GM06990 (cell line): ENCODE data around the gene MUC22.
A peak's percentile ranks its signal among the peaks of the same experiment; 100 is the strongest.

Source experiments
- DNase-seq: peaks from one replicate; pipeline ENCODE4 v3.0.0-alpha.2; 2011; ENCODE audit not compliant: insufficient read length; ENCODE audit errors: extremely low read depth
- H3K27me3 ChIP-seq: replicated peaks from 2 replicates; pipeline ENCODE4 v1.6.0; 2011; ENCODE audit warnings: low read length; ENCODE audit not compliant: control insufficient read depth, insufficient read depth
- H3K36me3 ChIP-seq: 2 replicates; pipeline ENCODE4 v1.5.1; 2011; ENCODE audit warnings: low read length; ENCODE audit not compliant: control insufficient read depth, insufficient read depth
- H3K4me3 ChIP-seq: replicated peaks from 2 replicates; pipeline ENCODE4 v1.5.1; 2011; ENCODE audit warnings: low read depth, mild to moderate bottlenecking, control low read depth, low read length
- TF ChIP-seq, protein P1 (sequence below): IDR thresholded peaks from 2 replicates; pipeline ENCODE4 v1.5.1; 2011; ENCODE audit warnings: low read length, control low read depth, mild to moderate bottlenecking, inconsistent platforms; ENCODE audit not compliant: insufficient read depth, poor library complexity, severe bottlenecking

Gene MUC22

GRCh38 chr6:30979141-30979540 is 31.1 kb upstream of the MUC22 start:
- TF ChIP-seq, protein P1, sequence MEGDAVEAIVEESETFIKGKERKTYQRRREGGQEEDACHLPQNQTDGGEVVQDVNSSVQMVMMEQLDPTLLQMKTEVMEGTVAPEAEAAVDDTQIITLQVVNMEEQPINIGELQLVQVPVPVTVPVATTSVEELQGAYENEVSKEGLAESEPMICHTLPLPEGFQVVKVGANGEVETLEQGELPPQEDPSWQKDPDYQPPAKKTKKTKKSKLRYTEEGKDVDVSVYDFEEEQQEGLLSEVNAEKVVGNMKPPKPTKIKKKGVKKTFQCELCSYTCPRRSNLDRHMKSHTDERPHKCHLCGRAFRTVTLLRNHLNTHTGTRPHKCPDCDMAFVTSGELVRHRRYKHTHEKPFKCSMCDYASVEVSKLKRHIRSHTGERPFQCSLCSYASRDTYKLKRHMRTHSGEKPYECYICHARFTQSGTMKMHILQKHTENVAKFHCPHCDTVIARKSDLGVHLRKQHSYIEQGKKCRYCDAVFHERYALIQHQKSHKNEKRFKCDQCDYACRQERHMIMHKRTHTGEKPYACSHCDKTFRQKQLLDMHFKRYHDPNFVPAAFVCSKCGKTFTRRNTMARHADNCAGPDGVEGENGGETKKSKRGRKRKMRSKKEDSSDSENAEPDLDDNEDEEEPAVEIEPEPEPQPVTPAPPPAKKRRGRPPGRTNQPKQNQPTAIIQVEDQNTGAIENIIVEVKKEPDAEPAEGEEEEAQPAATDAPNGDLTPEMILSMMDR, result no peak
- no peak overlapping the region for H3K4me3 ChIP-seq
- no peak for DNase-seq
- H3K36me3 ChIP-seq, result no peaks in the 10 kb centered on the region
- no peaks in the 10 kb centered on the region; the same call in 1 of the 2 replicates for H3K27me3 ChIP-seq

DNA sequence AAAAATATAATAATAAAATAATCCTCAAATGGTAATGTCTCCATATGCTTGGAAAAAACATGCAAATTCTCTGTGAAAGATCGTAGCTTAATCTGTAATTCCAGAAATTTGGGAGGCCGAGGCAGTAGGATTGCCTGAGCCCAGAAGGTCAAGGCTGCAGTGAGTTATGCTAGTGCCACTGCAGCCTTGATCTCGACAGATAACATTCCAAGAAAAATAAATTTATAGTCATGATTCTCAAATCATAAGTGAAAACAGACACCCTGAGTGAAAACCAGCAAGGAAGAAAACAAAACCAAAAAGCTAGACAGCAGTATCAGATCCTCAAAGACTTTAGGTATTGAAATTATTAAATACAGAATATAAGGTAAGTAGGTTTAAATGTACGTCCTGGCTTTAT is 30.6 kb upstream of the MUC22 start:
- Histone ChIP-seq H3K36me3 (no peaks in the 10 kb centered on the region), H3K4me3 (no peak overlapping the region), H3K27me3 (no peaks in the 10 kb centered on the region; the same call in 1 of the 2 replicates)
- TF ChIP-seq, protein P1, result no peak
- no peak for DNase-seq

DNA sequence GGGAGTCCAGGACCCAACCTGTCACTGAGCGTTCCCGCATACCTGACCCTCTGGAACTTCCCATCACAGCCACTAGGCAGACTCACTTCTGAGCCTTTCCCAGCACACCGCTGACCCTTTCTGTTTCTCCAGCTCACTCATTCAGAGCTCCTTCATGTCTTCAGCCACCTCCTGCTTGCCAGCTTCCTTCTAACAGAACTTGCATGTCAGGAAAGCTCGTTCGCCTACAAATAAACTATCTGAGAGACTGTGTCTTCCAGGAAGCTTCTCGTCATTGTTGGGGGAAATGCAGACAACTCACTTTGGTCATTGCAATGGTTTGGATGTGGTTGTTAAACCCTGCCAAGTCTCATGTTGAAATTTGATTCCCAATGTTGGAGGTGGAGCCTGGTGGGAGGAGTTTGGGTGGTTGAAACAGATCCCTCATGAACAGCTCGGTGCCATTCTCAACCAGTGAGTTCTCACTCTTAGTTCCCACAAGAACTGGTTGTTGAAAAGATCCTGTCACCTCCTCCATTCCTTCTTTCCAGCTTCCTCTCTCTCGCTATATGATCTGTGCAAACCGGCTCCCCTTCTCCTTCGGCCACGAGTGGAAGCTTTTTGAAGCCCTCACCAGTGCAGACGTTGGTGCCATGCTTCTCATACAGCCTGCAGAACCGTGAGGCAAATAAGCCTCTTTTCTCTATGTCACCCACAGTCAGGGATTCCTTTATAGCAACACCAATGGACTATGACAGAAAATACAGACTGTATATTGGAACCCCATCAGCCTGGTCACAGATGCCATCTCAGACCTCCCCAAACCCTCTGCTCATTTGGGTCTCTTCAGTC is 28.1 kb upstream of the MUC22 start:
- Histone ChIP-seq H3K27me3 (no peaks in the 10 kb centered on the region; the same call in 1 of the 2 replicates), H3K36me3 (no peaks in the 10 kb centered on the region), H3K4me3 (no peak overlapping the region)
- TF ChIP-seq, protein P1, result peak; percentile 11
- no peak for DNase-seq

DNA sequence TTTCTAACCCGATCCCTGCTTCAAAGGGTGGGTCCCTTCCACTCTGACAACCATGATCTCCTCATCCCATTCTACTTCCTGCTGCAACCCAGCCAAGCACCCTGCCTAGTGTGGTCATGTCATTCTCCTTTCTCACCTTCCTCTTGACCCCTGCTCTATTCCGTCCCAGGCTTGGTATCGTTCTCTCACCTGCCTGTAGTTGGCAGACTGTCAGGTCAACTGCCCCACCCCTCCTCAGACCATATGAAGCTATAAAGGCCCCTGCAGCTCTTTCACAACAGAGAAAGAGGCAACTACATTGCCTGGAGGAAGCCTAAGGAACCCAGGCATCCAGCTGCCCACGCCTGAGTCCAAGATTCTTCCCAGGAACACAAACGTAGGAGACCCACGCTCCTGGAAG is 26.8 kb upstream of the MUC22 start, which contains the start of gene MUC21:
TSS of gene MUC21 (plus strand) at position 280 of the 400 bp plus-strand sequence. CDS start 241 bp downstream, outside the sequence.
- Histone ChIP-seq H3K27me3 (no peaks in the 10 kb centered on the region; the same call in 1 of the 2 replicates), H3K4me3 (no peak within 1 kb of the TSS), H3K36me3 (no peaks in the 10 kb centered on the region)
- TF ChIP-seq, protein P1, result no peak
- DNase-seq, result no peak

DNA sequence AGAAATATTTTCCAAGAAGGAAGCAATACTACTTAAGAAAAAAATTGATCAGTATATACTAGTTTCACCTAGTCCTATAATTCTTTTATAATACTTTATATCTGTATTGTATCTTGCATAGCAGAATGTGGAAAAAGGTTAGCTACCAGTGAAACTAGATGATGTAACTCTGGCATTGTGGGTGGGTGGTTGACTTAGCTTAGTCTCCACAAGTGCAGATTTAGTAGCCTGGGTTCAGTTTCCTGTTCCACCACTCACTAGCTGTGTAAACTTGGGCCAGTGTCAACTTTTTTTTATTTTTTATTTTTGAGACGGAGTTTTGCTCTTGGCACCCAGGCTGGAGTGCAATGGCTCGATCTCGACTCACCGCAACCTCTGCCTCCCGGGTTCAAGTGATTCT is 24.8 kb upstream of the MUC22 start:
- TF ChIP-seq, protein P1, result no peak
- H3K36me3 ChIP-seq, result no peaks in the 10 kb centered on the region
- no peaks in the 10 kb centered on the region; the same call in 1 of the 2 replicates for H3K27me3 ChIP-seq
- DNase-seq, result no peak
- H3K4me3 ChIP-seq, result no peak overlapping the region
